K562 (cell line): Measurements from ENCODE around the gene GCHFR. TPM values are rescaled to one million over a fixed set of nuclear protein-coding genes. Genes with fewer than 3 reads are reported as not detected.
A peak's percentile ranks its signal among the peaks of the same experiment; 100 is the strongest.

Experiments used
- BCOR ChIP-seq: fragments of 450-650 bp; IDR thresholded peaks from 2 replicates; pipeline ENCODE4 v1.6.1; 2016
- GATA2 ChIP-seq: sonication (generic); formaldehyde crosslinking; IDR thresholded peaks from 2 replicates; pipeline ENCODE4 v1.4.0; 2020; ENCODE audit warnings: mild to moderate bottlenecking, missing genetic modification reagents
- HDAC6 ChIP-seq: IDR thresholded peaks from 2 replicates; pipeline ENCODE4 v1.6.1; 2012; ENCODE audit warnings: low read depth, mild to moderate bottlenecking, control low read depth, inconsistent platforms, low read length, moderate library complexity
- MEIS2 ChIP-seq: fragments of 450-650 bp; IDR thresholded peaks from 2 replicates; pipeline ENCODE4 v1.6.1; 2014; ENCODE audit warnings: mild to moderate bottlenecking; ENCODE audit not compliant: partially characterized antibody
- NFIC ChIP-seq: fragments of 450-650 bp; IDR thresholded peaks from 2 replicates; pipeline ENCODE4 v1.6.1; 2017; ENCODE audit warnings: mild to moderate bottlenecking, inconsistent platforms
- PHTF2 ChIP-seq: fragments of 250-450 bp; sonication (Bioruptor Pico); IDR thresholded peaks from 2 replicates; pipeline ENCODE4 v1.5.0; 2021; ENCODE audit warnings: mild to moderate bottlenecking
- RAD21 ChIP-seq, 2 experiments: fragments of 250-450 bp in 1 of 2; fragments of 450-650 bp in 1 of 2; sonication (Bioruptor Pico) in 1 of 2; formaldehyde crosslinking in 1 of 2; IDR thresholded peaks in 1 of 2; conservative IDR thresholded peaks in 1 of 2; 2 replicates each; pipeline versions ENCODE4 v1.4.0 to v1.8.0; 2020 to 2022; ENCODE audit warnings: mild to moderate bottlenecking in 2 of 2, moderate library complexity in 1 of 2
- RBM25 ChIP-seq: fragments of 200-400 bp; formaldehyde crosslinking; IDR thresholded peaks from 2 replicates; pipeline ENCODE4 v1.6.1; 2018; ENCODE audit warnings: low read length, low read depth, moderate library complexity; ENCODE audit not compliant: severe bottlenecking
- SMAD1 ChIP-seq: fragments of 150-350 bp; IDR thresholded peaks from 2 replicates; pipeline ENCODE4 v1.6.1; 2014; ENCODE audit warnings: low read length, low read depth; ENCODE audit not compliant: partially characterized antibody
- polyA plus RNA-seq, 8 experiments: library from polyadenylated mRNA; depleted of rRNA in 4 of 8; stranded (reverse) in 5 of 8; unstranded in 3 of 8; fragments of >200 nt; fragmentation: Nextera tagmentation in 2 of 8; fragmentation: Illumina TruSeq in 1 of 8; extraction: Ambion mirVana in 2 of 8; extraction: Trizol in 1 of 8; gene quantifications; 2 replicates each; pipeline versions ENCODE4 v1.2.1 to v1.2.3, GENCODE V29; 2011 to 2014; ENCODE audit warnings: inconsistent platforms in 1 of 8, missing spikeins in 1 of 8
- total RNA-seq, 7 experiments: library from RNA; depleted of rRNA in 6 of 7; stranded (reverse); fragments of >200 nt in 6 of 7; fragmentation: Illumina TruSeq in 2 of 7; extraction: Trizol in 2 of 7; gene quantifications; 2 replicates each; pipeline versions ENCODE4 v1.2.1 to v1.2.3, GENCODE V29; 2011 to 2021; ENCODE audit warnings: low replicate concordance in 1 of 7
- TF ChIP-seq, protein P1 (sequence below): IDR thresholded peaks from 2 replicates; pipeline ENCODE4 v1.6.1; 2011; ENCODE audit warnings: borderline replicate concordance, low read depth, mild to moderate bottlenecking, moderate library complexity, low read length; ENCODE audit not compliant: insufficient read depth, poor library complexity, severe bottlenecking
- TF ChIP-seq, protein P2 (sequence below): fragments of 450-650 bp; IDR thresholded peaks from 2 replicates; pipeline ENCODE4 v1.6.1; 2016; ENCODE audit warnings: mild to moderate bottlenecking, moderate library complexity
- TF ChIP-seq, protein P3 (sequence below): fragments of 250-450 bp; sonication (Bioruptor Pico); IDR thresholded peaks from 2 replicates; pipeline ENCODE4 v1.9.0; 2021; ENCODE audit warnings: mild to moderate bottlenecking
- TF ChIP-seq, protein P4 (sequence below): fragments of 450-650 bp; formaldehyde crosslinking; IDR thresholded peaks from 2 replicates; pipeline ENCODE4 v1.4.0; 2020; ENCODE audit warnings: mild to moderate bottlenecking, moderate library complexity

The GCHFR gene
- total and polyA plus RNA-seq, 9 of the 15 experiments (the other 6 are each of a cell fraction or from before 2014, with no cell fraction given): 8.7 to 83.5 (median 20.8) TPM

DNA sequence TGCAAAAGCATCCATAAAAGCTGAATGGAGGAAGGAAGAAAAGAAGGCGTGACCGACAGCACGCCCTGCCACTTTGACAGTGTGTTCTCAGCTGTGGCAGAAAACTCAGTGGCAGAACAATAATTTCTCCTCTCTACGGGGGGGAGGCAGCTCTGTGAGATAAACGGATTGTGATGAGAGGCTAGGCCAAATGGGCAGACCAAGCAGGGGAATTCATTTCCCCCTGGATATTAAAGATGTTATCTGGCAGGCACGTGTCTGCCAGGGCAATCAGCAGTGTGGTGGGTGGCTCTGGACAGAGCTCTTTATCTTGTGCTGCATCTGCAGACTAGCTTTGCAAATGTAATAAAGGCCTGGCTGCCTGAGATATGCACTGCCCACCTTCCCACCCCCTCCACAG lies 6.9 kb upstream of the GCHFR start (continued):
- TF ChIP-seq, protein P1, sequence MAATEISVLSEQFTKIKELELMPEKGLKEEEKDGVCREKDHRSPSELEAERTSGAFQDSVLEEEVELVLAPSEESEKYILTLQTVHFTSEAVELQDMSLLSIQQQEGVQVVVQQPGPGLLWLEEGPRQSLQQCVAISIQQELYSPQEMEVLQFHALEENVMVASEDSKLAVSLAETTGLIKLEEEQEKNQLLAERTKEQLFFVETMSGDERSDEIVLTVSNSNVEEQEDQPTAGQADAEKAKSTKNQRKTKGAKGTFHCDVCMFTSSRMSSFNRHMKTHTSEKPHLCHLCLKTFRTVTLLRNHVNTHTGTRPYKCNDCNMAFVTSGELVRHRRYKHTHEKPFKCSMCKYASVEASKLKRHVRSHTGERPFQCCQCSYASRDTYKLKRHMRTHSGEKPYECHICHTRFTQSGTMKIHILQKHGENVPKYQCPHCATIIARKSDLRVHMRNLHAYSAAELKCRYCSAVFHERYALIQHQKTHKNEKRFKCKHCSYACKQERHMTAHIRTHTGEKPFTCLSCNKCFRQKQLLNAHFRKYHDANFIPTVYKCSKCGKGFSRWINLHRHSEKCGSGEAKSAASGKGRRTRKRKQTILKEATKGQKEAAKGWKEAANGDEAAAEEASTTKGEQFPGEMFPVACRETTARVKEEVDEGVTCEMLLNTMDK: no peak
- TF ChIP-seq PHTF2 (CRISPR knock-in tag): no peak
- TF ChIP-seq HDAC6: no peak
- TF ChIP-seq, protein P2, sequence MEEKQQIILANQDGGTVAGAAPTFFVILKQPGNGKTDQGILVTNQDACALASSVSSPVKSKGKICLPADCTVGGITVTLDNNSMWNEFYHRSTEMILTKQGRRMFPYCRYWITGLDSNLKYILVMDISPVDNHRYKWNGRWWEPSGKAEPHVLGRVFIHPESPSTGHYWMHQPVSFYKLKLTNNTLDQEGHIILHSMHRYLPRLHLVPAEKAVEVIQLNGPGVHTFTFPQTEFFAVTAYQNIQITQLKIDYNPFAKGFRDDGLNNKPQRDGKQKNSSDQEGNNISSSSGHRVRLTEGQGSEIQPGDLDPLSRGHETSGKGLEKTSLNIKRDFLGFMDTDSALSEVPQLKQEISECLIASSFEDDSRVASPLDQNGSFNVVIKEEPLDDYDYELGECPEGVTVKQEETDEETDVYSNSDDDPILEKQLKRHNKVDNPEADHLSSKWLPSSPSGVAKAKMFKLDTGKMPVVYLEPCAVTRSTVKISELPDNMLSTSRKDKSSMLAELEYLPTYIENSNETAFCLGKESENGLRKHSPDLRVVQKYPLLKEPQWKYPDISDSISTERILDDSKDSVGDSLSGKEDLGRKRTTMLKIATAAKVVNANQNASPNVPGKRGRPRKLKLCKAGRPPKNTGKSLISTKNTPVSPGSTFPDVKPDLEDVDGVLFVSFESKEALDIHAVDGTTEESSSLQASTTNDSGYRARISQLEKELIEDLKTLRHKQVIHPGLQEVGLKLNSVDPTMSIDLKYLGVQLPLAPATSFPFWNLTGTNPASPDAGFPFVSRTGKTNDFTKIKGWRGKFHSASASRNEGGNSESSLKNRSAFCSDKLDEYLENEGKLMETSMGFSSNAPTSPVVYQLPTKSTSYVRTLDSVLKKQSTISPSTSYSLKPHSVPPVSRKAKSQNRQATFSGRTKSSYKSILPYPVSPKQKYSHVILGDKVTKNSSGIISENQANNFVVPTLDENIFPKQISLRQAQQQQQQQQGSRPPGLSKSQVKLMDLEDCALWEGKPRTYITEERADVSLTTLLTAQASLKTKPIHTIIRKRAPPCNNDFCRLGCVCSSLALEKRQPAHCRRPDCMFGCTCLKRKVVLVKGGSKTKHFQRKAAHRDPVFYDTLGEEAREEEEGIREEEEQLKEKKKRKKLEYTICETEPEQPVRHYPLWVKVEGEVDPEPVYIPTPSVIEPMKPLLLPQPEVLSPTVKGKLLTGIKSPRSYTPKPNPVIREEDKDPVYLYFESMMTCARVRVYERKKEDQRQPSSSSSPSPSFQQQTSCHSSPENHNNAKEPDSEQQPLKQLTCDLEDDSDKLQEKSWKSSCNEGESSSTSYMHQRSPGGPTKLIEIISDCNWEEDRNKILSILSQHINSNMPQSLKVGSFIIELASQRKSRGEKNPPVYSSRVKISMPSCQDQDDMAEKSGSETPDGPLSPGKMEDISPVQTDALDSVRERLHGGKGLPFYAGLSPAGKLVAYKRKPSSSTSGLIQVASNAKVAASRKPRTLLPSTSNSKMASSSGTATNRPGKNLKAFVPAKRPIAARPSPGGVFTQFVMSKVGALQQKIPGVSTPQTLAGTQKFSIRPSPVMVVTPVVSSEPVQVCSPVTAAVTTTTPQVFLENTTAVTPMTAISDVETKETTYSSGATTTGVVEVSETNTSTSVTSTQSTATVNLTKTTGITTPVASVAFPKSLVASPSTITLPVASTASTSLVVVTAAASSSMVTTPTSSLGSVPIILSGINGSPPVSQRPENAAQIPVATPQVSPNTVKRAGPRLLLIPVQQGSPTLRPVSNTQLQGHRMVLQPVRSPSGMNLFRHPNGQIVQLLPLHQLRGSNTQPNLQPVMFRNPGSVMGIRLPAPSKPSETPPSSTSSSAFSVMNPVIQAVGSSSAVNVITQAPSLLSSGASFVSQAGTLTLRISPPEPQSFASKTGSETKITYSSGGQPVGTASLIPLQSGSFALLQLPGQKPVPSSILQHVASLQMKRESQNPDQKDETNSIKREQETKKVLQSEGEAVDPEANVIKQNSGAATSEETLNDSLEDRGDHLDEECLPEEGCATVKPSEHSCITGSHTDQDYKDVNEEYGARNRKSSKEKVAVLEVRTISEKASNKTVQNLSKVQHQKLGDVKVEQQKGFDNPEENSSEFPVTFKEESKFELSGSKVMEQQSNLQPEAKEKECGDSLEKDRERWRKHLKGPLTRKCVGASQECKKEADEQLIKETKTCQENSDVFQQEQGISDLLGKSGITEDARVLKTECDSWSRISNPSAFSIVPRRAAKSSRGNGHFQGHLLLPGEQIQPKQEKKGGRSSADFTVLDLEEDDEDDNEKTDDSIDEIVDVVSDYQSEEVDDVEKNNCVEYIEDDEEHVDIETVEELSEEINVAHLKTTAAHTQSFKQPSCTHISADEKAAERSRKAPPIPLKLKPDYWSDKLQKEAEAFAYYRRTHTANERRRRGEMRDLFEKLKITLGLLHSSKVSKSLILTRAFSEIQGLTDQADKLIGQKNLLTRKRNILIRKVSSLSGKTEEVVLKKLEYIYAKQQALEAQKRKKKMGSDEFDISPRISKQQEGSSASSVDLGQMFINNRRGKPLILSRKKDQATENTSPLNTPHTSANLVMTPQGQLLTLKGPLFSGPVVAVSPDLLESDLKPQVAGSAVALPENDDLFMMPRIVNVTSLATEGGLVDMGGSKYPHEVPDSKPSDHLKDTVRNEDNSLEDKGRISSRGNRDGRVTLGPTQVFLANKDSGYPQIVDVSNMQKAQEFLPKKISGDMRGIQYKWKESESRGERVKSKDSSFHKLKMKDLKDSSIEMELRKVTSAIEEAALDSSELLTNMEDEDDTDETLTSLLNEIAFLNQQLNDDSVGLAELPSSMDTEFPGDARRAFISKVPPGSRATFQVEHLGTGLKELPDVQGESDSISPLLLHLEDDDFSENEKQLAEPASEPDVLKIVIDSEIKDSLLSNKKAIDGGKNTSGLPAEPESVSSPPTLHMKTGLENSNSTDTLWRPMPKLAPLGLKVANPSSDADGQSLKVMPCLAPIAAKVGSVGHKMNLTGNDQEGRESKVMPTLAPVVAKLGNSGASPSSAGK: no peak
- no peak for TF ChIP-seq RBM25
- TF ChIP-seq GATA2 (CRISPR knock-in tag): 0 out of 2 replicates have a peak, but pooled peaks have one; percentile 10
- TF ChIP-seq, protein P3, sequence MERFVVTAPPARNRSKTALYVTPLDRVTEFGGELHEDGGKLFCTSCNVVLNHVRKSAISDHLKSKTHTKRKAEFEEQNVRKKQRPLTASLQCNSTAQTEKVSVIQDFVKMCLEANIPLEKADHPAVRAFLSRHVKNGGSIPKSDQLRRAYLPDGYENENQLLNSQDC (CRISPR knock-in tag): no peak
- TF ChIP-seq, protein P4, sequence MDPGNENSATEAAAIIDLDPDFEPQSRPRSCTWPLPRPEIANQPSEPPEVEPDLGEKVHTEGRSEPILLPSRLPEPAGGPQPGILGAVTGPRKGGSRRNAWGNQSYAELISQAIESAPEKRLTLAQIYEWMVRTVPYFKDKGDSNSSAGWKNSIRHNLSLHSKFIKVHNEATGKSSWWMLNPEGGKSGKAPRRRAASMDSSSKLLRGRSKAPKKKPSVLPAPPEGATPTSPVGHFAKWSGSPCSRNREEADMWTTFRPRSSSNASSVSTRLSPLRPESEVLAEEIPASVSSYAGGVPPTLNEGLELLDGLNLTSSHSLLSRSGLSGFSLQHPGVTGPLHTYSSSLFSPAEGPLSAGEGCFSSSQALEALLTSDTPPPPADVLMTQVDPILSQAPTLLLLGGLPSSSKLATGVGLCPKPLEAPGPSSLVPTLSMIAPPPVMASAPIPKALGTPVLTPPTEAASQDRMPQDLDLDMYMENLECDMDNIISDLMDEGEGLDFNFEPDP (CRISPR knock-in tag): no peak
- TF ChIP-seq BCOR: no peak
- TF ChIP-seq NFIC: no peak
- TF ChIP-seq SMAD1: no peak
- TF ChIP-seq MEIS2: peak; percentile 11
- TF ChIP-seq RAD21 (CRISPR knock-in tag; conservative IDR thresholded peaks at IDR 0.05 in 1 of 2, IDR thresholded peaks at IDR 0.05 in 1 of 2): no peak
